Esophagus muscularis mucosa (tissue), 4 donors: ENCODE data around the gene EIF4EBP2. TPM values are rescaled to one million over a fixed set of nuclear protein-coding genes. Genes with fewer than 3 reads are reported as not detected.

Experiments used
- DNase-seq: peaks from one replicate; pipeline ENCODE4 v3.0.0-alpha.2; 2017; ENCODE audit errors: extremely low spot score
- H3K27ac ChIP-seq, 4 donors: fragments of 200-600 bp; sonication (generic); replicated peaks in 1 of 4; 1 replicate in 3 of 4; 2 replicates in 1 of 4; pipeline ENCODE4 v1.5.1; 2016 to 2019; ENCODE audit warnings: mild to moderate bottlenecking in 1 of 4
- H3K27me3 ChIP-seq, 4 donors: fragments of 200-600 bp; sonication (generic); one replicate each; pipeline versions ENCODE4 v1.5.1 to v1.6.0; 2016 to 2019
- H3K36me3 ChIP-seq, 4 donors: fragments of 200-600 bp; sonication (generic); one replicate each; pipeline ENCODE4 v1.5.1; 2016 to 2019
- H3K4me1 ChIP-seq, 4 donors: fragments of 200-600 bp; sonication (generic); one replicate each; pipeline ENCODE4 v1.5.1; 2016 to 2019
- H3K4me3 ChIP-seq, 4 donors: fragments of 200-600 bp; sonication (generic); 1 replicate in 2 of 4; 2 replicates in 2 of 4; pipeline ENCODE4 v1.5.1; 2016 to 2019; ENCODE audit warnings: mild to moderate bottlenecking in 4 of 4, moderate library complexity in 1 of 4
- H3K9me3 ChIP-seq, 4 donors: fragments of 200-600 bp; sonication (generic); 1 replicate in 3 of 4; 2 replicates in 1 of 4; pipeline ENCODE4 v1.5.1; 2016 to 2019
- CTCF ChIP-seq, 3 experiments: fragments of 200-600 bp in 2 of 3; fragments of 450-650 bp in 1 of 3; sonication (generic) in 2 of 3; IDR thresholded peaks; one replicate each; pipeline ENCODE4 v1.5.1; 2017 to 2019; ENCODE audit warnings: antibody characterized with exemption in 3 of 3, mild to moderate bottlenecking in 2 of 3, moderate library complexity in 1 of 3
- EP300 ChIP-seq: sonication (generic); formaldehyde crosslinking; IDR thresholded peaks from one replicate; pipeline ENCODE4 v1.6.1; 2017; ENCODE audit warnings: antibody characterized with exemption
- POLR2A ChIP-seq: fragments of 450-650 bp; IDR thresholded peaks from one replicate; pipeline ENCODE4 v1.6.1; 2017; ENCODE audit warnings: antibody characterized with exemption, moderate library complexity, mild to moderate bottlenecking, low read depth
- POLR2AphosphoS5 ChIP-seq, 2 donors: sonication (generic); formaldehyde crosslinking; IDR thresholded peaks; one replicate each; pipeline ENCODE4 v1.6.1; 2017; ENCODE audit warnings: antibody characterized with exemption in 2 of 2
- WGBS: methylation state at CpG from one replicate; pipeline ENCODE4 v1.1.5; 2018; 5-methylcytosine and 5-hydroxymethylcytosine counted together
- intact Hi-C: fragments of 100-400 bp; cut with DNase I; formaldehyde crosslinking; loops from one replicate; pipeline ENCODE4 v1.15.1; 2023
- total RNA-seq, 4 donors: library from RNA; depleted of rRNA; stranded (reverse); fragments of >200 nt; gene quantifications; one replicate each; pipeline versions ENCODE4 v1.1.0 to v1.2.1, GENCODE V29; 2016

The EIF4EBP2 gene
- total RNA-seq, 4 donors from 2014 or later, result 73.6 to 99.9 (median 78.4) TPM

GRCh38 chr10:70376436-70377378 is 27.2 kb upstream of the EIF4EBP2 start:
- Histone ChIP-seq H3K4me1 (peaks cover 19 to 37% (median 31%) of the 10 kb centered on the region in 4 donors), H3K9me3 (peaks cover 0 to 6% (median 2%) of the 10 kb centered on the region in 4 donors), H3K36me3 (peaks cover 0 to 20% (median 7%) of the 10 kb centered on the region in 4 donors), H3K27me3 (no peaks in the 10 kb centered on the region), H3K27ac (peak overlapping the region in 1 of 4 donors; percentile 51), H3K4me3 (no peak overlapping the region)
- DNase-seq, result no peak
- no peak for TF ChIP-seq CTCF (IDR thresholded peaks at IDR 0.05)
- TF ChIP-seq POLR2A, result no peak
- TF ChIP-seq POLR2AphosphoS5 (IDR thresholded peaks at IDR 0.05), result no peak
- TF ChIP-seq EP300, result no peak
- intact Hi-C loops, result no loop called here
- WGBS, result 95% methylated on average over 13 of the region's 14 CpGs

GRCh38 chr10:70378122-70378521 is 25.8 kb upstream of the EIF4EBP2 start:
- WGBS, result 24% methylated on average over 6 of the region's 6 CpGs
- TF ChIP-seq POLR2AphosphoS5 (IDR thresholded peaks at IDR 0.05) (peak; percentile 49 to 83), CTCF (IDR thresholded peaks at IDR 0.05) (no peak), EP300 (peak; percentile 29)
- Histone ChIP-seq H3K4me1 (peaks cover 19 to 46% (median 37%) of the 10 kb centered on the region in 4 donors), H3K36me3 (peaks cover 0 to 20% (median 6%) of the 10 kb centered on the region in 4 donors), H3K27me3 (no peaks in the 10 kb centered on the region), H3K9me3 (peaks cover 0 to 6% (median 2%) of the 10 kb centered on the region in 4 donors), H3K27ac (peak overlapping the region; percentile 51 to 68 (median 60)), H3K4me3 (no peak overlapping the region)
- intact Hi-C loops, result no loop called here
- DNase-seq, result no peak

- TF ChIP-seq EP300 (no peak), CTCF (IDR thresholded peaks at IDR 0.05) (peak in 1 of 3 experiments; percentile 48)
- no peaks in the 10 kb centered on the region for H3K27me3 ChIP-seq
- peaks cover 19 to 48% (median 38%) of the 10 kb centered on the region in 4 donors for H3K4me1 ChIP-seq
- H3K36me3 ChIP-seq, result peaks cover 0 to 8% (median 4%) of the 10 kb centered on the region in 4 donors
- H3K27ac ChIP-seq, result no peak overlapping the region
- DNase-seq, result no peak
- WGBS, result 90% methylated on average over 11 of the region's 14 CpGs
- H3K4me3 ChIP-seq, result no peak overlapping the region
- intact Hi-C loops, result no loop called here
- peaks cover 0 to 6% (median 2%) of the 10 kb centered on the region in 4 donors for H3K9me3 ChIP-seq
These were observed 24.3 kb upstream of the EIF4EBP2 start for GRCh38 chr10:70379581-70380176.

- no peaks in the 10 kb centered on the region for H3K27me3 ChIP-seq
- no peaks in the 10 kb centered on the region for H3K36me3 ChIP-seq
- peak overlapping the region; percentile 74 to 91 (median 80) for H3K27ac ChIP-seq
- intact Hi-C loops, result no loop called here
- WGBS, result 85% methylated on average over 7 of the region's 7 CpGs
- peaks cover 19 to 48% (median 38%) of the 10 kb centered on the region in 4 donors for H3K4me1 ChIP-seq
- H3K4me3 ChIP-seq, result no peak overlapping the region
- DNase-seq, result no peak
- peaks cover 0 to 6% (median 2%) of the 10 kb centered on the region in 4 donors for H3K9me3 ChIP-seq
- TF ChIP-seq POLR2A, result no peak
- TF ChIP-seq EP300, result no peak
- no peak for TF ChIP-seq POLR2AphosphoS5 (IDR thresholded peaks at IDR 0.05)
- no peak for TF ChIP-seq CTCF (IDR thresholded peaks at IDR 0.05)
These were observed 23.4 kb upstream of the EIF4EBP2 start for GRCh38 chr10:70380350-70381135.
